ENCODE data around the gene PARD3.

PARD3 gene

GRCh38 chr10:34565934-34566333 is 249.2 kb downstream of the PARD3 start:
- DNase-seq: no peak

- DNase-seq: no peak
Measured at GRCh38 chr10:34558093-34558583, 257.0 kb downstream of the PARD3 start.

GRCh38 chr10:34557173-34557572 is 257.9 kb downstream of the PARD3 start:
- DNase-seq: no peak

DNA sequence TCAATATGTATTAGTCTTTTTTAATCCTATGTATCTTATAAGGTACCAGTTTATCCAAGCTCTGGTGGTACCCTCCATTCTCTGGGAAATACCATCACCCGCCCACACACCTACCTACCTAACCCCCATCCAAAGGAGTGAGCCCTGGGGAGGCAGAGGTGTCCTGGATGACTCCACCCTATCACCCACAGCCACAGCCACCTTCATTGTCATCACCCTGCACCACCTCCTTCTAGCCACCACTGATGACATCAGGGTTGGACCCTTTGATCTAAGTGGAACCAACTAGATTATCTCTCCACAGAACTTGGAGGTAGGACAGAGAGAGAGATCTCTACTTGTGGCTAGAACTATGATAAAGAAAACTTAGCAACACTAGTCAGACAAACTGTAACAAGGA is 259.4 kb downstream of the PARD3 start:
- DNase-seq: no peak

- no peak for DNase-seq
Measured at GRCh38 chr10:34553747-34554146, 261.3 kb downstream of the PARD3 start.

DNA sequence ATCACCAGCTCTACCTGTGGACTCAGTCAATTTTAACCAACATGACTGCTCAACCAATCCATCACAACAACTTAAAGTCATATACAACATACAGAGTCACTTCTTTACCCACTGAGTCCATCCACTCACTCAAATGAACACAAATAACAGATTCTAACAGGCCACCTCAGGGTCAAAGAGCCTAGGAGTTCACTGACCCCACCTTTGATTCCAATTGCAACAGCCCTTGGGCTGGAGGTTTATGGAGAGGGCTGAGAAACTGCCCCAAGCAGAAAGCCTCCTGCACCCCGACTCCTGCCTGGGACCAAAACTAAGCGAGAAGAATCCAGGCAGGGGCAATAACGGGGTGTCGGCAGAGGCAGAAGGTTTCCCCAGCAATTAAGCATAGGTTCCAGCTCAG is 263.8 kb downstream of the PARD3 start:
- no peak for DNase-seq

GRCh38 chr10:34549953-34550352 is 265.1 kb downstream of the PARD3 start:
- DNase-seq: no peak

- no peak for DNase-seq
Measured at GRCh38 chr10:34549001-34549400, 266.1 kb downstream of the PARD3 start.

- DNase-seq: no peak
Measured at GRCh38 chr10:34548466-34548865, 266.6 kb downstream of the PARD3 start.

DNA sequence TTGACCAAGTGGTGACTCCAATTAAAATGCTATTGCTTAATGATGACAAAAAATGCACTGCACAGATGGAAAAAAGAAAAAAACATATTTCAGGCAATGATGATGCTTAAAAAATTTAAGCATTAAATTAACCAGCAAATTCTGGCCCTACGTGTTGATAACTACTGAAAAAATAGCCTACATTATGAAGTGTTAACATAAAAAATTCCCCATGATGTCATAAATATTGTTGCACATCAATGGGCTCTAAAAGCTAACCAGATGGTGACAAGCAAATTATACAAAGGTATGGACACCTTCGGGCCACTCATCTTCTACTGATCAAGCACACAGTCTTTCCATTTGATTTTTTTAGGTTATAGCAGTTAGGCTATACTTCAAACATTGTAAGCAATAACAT is 267.4 kb downstream of the PARD3 start:
- no peak for DNase-seq

- DNase-seq: no peak
Measured at GRCh38 chr10:34547291-34547690, 267.8 kb downstream of the PARD3 start.

- no peak for DNase-seq
Measured at GRCh38 chr10:34544400-34544799, 270.7 kb downstream of the PARD3 start.

DNA sequence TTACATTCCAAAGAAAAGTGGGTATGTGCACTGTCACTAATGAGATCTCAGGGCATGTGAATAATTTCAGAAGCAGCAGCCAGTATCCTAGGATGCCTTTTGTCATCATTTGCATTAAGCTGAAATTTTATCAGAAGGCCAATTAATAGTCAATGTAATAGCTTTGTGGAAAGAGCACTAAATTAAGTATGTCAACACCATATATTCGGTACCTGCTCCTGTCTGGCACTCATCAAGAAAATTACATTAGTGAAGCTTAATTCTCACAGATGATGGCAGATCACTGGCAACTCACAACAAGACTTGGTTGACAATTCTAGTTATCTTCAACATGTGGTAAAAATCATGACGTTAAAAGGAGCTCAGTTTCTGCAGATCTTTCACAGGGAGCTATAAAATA is 271.4 kb downstream of the PARD3 start:
- no peak for DNase-seq

DNA sequence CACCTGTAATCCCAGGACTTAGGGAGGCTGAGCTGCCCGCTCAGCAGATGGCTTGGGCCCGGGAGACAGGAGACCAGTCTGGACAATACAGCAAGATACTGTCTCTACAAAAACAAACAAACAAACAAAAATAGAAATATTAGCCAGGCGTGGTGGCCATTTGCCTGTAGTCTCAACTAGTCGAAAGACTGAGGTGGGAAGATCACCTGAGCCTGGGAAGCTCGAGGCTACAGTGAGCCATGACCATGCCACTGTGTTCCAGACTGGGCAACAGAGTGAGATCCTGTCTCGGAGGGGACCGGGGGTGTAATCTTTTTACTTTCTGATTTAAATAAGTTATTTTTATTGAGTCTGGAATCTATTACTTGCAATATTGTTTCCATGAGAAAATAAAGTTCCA is 274.6 kb downstream of the PARD3 start:
- no peak for DNase-seq

GRCh38 chr10:34539533-34540315 is 275.4 kb downstream of the PARD3 start:
- DNase-seq: peak; percentile 38

DNA sequence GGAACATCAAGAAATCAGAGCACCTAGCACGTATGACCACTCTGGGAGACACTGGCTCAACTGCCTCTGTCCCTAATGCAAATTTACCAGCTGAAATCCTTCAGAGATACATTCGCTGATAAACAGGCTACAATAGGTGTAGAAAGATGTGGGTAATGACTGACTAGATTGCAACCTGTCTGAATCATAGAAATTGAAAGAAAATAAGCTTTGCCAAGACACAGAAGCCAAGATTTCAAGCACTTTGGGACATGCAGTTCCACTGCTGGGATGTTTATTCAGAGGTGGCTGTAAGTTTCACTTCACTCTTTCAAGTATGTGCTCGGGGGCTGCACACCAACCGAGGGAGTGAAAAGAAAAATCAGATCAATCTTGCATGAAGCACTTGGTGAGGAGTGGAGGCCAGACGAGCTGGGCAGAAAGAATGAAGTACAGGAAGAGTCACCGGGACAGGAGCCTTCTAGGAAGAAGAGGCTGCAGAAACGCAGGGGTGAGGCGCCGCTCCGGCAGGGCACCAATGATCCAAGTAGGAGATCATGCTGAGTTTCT is 276.7 kb downstream of the PARD3 start:
- no peak for DNase-seq

DNA sequence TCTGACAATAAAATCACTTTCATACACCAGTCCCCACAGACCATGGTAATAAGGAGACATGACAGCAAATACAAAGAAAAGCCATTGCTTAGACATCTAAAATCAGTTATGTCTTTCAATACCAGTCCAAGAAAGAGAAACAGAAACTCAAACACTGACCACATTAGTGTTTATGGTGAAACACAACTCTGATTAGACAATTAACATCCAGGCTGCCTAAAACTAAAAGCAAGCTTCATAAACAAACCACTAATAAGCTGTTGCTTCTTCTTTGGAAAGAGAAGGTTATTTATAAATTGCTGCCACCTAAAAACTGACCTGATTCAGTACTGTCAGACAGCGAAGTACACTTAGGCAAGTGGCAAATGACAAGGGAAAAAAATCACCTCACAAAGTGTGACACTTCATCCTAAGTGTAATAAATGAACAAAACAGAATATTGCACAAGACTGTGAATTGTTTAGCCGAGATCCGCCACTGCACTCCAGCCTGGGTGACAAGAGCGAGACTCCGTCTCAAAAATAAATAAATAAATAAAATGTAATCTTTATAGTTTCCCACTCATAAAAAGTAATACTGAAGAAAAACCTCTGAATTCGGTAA is 277.4 kb downstream of the PARD3 start:
- DNase-seq: no peak

DNA sequence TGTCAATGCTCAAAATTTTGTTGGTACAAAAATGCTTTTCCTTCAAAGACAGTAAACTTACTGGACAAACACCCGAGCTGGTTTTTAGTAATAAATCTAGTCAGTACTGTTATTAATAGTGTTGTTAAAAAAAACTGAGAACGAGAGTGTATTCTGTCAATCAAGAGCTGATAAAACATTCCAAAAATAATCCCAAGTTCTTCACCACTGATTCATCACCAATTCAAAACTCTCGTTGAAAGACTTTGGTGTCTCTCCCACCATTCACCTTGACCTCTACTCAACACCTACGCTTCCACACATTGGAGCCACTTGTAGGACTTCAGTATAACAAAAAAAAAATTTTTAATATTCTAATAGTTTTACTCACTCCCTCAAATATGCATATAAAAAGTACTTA is 279.2 kb downstream of the PARD3 start:
- DNase-seq: no peak

- DNase-seq: no peak
Measured at GRCh38 chr10:34530778-34531177, 284.3 kb downstream of the PARD3 start.

DNA sequence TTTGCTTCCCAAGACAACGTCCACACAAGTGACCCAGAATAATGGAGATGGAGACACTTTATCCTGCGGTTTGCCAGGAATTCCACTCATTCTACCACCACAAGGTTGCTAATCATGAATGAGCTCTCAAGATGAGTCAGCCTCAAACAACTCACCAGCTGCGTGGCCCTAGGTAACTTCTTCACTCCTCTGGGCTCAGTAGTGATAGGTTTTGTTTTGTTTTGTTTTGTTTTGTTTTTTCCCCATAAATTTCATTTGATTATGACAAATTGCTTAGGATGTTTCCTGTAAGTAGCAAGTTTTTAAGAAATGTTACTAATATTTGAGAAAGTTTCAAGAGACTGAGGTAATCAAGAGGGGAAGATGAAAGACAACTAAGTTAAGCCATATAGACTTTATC is 286.8 kb downstream of the PARD3 start:
- DNase-seq: no peak

GRCh38 chr10:34526758-34527730 is 288.1 kb downstream of the PARD3 start:
- peak; percentile 68 for DNase-seq

GRCh38 chr10:34526186-34526585 is 288.9 kb downstream of the PARD3 start:
- no peak for DNase-seq

All from femur (tissue), 1 donor.